Iris pigment epithelial cell (primary cell): Measurements from ENCODE around the gene DENND5B.
"Not testable (repeated sequence)": the region's sequence is repeated elsewhere in the genome, so short reads cannot be mapped to it uniquely, and the experiment has no call there.

Source experiments
- DNase-seq: peaks from one replicate; pipeline ENCODE4 v3.0.0-alpha.2; 2011; ENCODE audit warnings: low read depth

Gene DENND5B

GRCh38 chr12:31591380-31591901, 505 bp upstream of the DENND5B start:
- DNase-seq: no peak

GRCh38 chr12:31589904-31590641, 863 bp downstream of the DENND5B start:
- DNase-seq: peak; percentile 55

GRCh38 chr12:31589598-31589903, 1.4 kb downstream of the DENND5B start:
- DNase-seq: peak; percentile 55

- no peak for DNase-seq
These were observed 2.0 kb downstream of the DENND5B start for GRCh38 chr12:31588976-31589375.

GRCh38 chr12:31586728-31587127, 4.2 kb downstream of the DENND5B start:
- no peak for DNase-seq

- no peak for DNase-seq
These were observed 5.0 kb downstream of the DENND5B start for GRCh38 chr12:31585895-31586294.

- DNase-seq: peak; percentile 78
These were observed 5.7 kb downstream of the DENND5B start for GRCh38 chr12:31585271-31585670.

- DNase-seq: no peak
These were observed 6.2 kb downstream of the DENND5B start for GRCh38 chr12:31584782-31585181.

GRCh38 chr12:31583878-31584277, 7.1 kb downstream of the DENND5B start:
- no peak for DNase-seq

GRCh38 chr12:31582155-31582554, 8.8 kb downstream of the DENND5B start:
- peak; percentile 85 for DNase-seq

- no peak for DNase-seq
These were observed 12.3 kb downstream of the DENND5B start for GRCh38 chr12:31578632-31579031.

GRCh38 chr12:31574803-31575575, 15.9 kb downstream of the DENND5B start:
- peak; percentile 34 for DNase-seq

GRCh38 chr12:31574367-31574766, 16.6 kb downstream of the DENND5B start:
- not testable (repeated sequence) for DNase-seq

GRCh38 chr12:31572900-31573600, 17.9 kb downstream of the DENND5B start:
- DNase-seq: no peak

GRCh38 chr12:31570880-31571279, 20.1 kb downstream of the DENND5B start:
- DNase-seq: peak; percentile 36

GRCh38 chr12:31569517-31569916, 21.4 kb downstream of the DENND5B start:
- DNase-seq: not testable (repeated sequence)

GRCh38 chr12:31568498-31568897, 22.4 kb downstream of the DENND5B start:
- no peak for DNase-seq

- DNase-seq: no peak
These were observed 23.9 kb downstream of the DENND5B start for GRCh38 chr12:31567029-31567428.

GRCh38 chr12:31566547-31566946, 24.4 kb downstream of the DENND5B start:
- no peak for DNase-seq

- DNase-seq: no peak
These were observed 28.2 kb downstream of the DENND5B start for GRCh38 chr12:31562594-31563328.

- no peak for DNase-seq
These were observed 30.4 kb downstream of the DENND5B start for GRCh38 chr12:31560516-31560915.

- peak; percentile 49 for DNase-seq
These were observed 32.4 kb downstream of the DENND5B start for GRCh38 chr12:31558521-31558920.
